Uterus (tissue), 2 donors: ENCODE data around the gene POU2F3.

Experiments used
- POLR2A ChIP-seq, 2 donors: fragments of 450-650 bp; IDR thresholded peaks; one replicate each; pipeline ENCODE4 v1.6.1; 2016; ENCODE audit warnings: antibody characterized with exemption in 2 of 2, mild to moderate bottlenecking in 1 of 2, moderate library complexity in 1 of 2
- TF ChIP-seq, protein P1 (sequence below), 4 experiments: fragments of 200-600 bp in 2 of 4; fragments of 450-650 bp in 2 of 4; sonication (generic) in 2 of 4; IDR thresholded peaks; one replicate each; pipeline ENCODE4 v1.5.1; 2016 to 2019; ENCODE audit warnings: antibody characterized with exemption in 4 of 4, mild to moderate bottlenecking in 2 of 4, moderate library complexity in 1 of 4

DNA sequence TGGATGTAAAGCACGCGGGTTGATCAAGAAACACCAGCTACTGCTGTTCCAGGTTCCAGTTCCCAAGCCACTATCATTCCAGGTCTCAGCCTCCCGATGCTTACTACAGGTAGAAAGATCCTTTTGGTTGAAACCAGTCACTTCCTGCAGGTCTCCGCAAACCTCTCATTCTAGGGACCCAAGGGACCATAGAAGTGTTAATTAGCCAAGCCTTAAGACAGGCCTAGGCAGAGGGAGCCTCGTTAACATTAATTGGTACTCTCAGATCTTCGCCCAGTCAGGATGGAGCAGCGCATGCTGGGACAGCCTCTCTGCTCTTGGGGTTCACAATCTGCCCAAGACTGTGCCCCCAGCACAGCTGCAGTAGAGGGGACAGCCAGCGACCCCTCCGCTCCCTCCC is 40.3 kb upstream of the POU2F3 start:
- no peak for TF ChIP-seq POLR2A (IDR thresholded peaks at IDR 0.05)
- TF ChIP-seq, protein P1, sequence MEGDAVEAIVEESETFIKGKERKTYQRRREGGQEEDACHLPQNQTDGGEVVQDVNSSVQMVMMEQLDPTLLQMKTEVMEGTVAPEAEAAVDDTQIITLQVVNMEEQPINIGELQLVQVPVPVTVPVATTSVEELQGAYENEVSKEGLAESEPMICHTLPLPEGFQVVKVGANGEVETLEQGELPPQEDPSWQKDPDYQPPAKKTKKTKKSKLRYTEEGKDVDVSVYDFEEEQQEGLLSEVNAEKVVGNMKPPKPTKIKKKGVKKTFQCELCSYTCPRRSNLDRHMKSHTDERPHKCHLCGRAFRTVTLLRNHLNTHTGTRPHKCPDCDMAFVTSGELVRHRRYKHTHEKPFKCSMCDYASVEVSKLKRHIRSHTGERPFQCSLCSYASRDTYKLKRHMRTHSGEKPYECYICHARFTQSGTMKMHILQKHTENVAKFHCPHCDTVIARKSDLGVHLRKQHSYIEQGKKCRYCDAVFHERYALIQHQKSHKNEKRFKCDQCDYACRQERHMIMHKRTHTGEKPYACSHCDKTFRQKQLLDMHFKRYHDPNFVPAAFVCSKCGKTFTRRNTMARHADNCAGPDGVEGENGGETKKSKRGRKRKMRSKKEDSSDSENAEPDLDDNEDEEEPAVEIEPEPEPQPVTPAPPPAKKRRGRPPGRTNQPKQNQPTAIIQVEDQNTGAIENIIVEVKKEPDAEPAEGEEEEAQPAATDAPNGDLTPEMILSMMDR (IDR thresholded peaks at IDR 0.05), result no peak
